Aorta (tissue), 5 donors: Measurements from ENCODE around the gene ADAMTS3. TPM values are rescaled to one million over a fixed set of nuclear protein-coding genes. Genes with fewer than 3 reads are reported as not detected.

Experiments used
- ATAC-seq: fragments of 200-7000 bp; cut with Tn5 transposase; one replicate; pipeline ENCODE4 v1.9.1; 2022; ENCODE audit warnings: moderate library complexity; ENCODE audit not compliant: low FRiP score
- DNase-seq, 2 donors: peaks; one replicate each; pipeline ENCODE4 v3.0.0-alpha.2; 2020
- H3K27ac ChIP-seq, 2 donors: one replicate each; pipeline ENCODE4 v1.5.1; 2013; ENCODE audit warnings: low read length in 2 of 2, mild to moderate bottlenecking in 2 of 2, moderate library complexity in 2 of 2, control low read depth in 1 of 2, inconsistent platforms in 1 of 2, low read depth in 1 of 2
- H3K27me3 ChIP-seq, 2 donors: one replicate each; pipeline ENCODE4 v1.6.1; 2013; ENCODE audit warnings: control low read depth in 1 of 2, low read length in 1 of 2, mild to moderate bottlenecking in 1 of 2, moderate library complexity in 1 of 2; ENCODE audit not compliant: insufficient read depth in 2 of 2, control insufficient read depth in 1 of 2
- H3K36me3 ChIP-seq, 2 donors: one replicate each; pipeline ENCODE4 v1.6.1; 2013; ENCODE audit warnings: control low read depth in 1 of 2, low read length in 1 of 2, mild to moderate bottlenecking in 1 of 2; ENCODE audit not compliant: insufficient read depth in 2 of 2, control insufficient read depth in 1 of 2
- H3K4me1 ChIP-seq, 2 donors: one replicate each; pipeline ENCODE4 v1.6.1; 2013; ENCODE audit warnings: low read length in 2 of 2, control low read depth in 1 of 2, mild to moderate bottlenecking in 1 of 2, moderate library complexity in 1 of 2; ENCODE audit not compliant: insufficient read depth in 2 of 2, control insufficient read depth in 1 of 2
- H3K4me3 ChIP-seq, 2 donors: one replicate each; pipeline ENCODE4 v1.5.1; 2013; ENCODE audit warnings: low read length in 2 of 2, control low read depth in 1 of 2, mild to moderate bottlenecking in 1 of 2
- H3K9me3 ChIP-seq: one replicate; pipeline ENCODE4 v1.6.1; 2013; ENCODE audit warnings: mild to moderate bottlenecking, low read length; ENCODE audit not compliant: control insufficient read depth
- whole genome bisulfite sequencing, 2 donors: extraction: QIAGEN DNeasy Blood & Tissue Kit; methylation state at CpG; one replicate each; pipeline ENCODE4 v1.1.7; 2013; 5-methylcytosine and 5-hydroxymethylcytosine counted together
- intact Hi-C, 2 donors: fragments of 100-400 bp; cut with DNase I; formaldehyde crosslinking; loops; one replicate each; pipeline versions ENCODE4 v1.14.2 to v1.15.0; 2022
- polyA plus RNA-seq, 2 donors: library from polyadenylated mRNA; stranded (reverse); fragments of 200-250 nt; gene quantifications; one replicate each; pipeline ENCODE4 v1.2.3, GENCODE V29; 2013
- total RNA-seq, 2 donors: library from RNA; stranded (reverse); fragmentation: NEBNext Ultra II Directional; extraction: Animal tissue kit (Norgen Biotek cat#: 25700); gene quantifications; one replicate each; pipeline ENCODE4 v1.2.1, GENCODE V29; 2021
- donor health status: healthy with polysubstance abuse.
- donor health status: Bipolar disorder and iron deficiency.
- donor health status: DM: no; HTN: no; CAD: no.
- donor health status: DM: no; HTN: no; CAD: no.
- donor health status: DM: yes; HTN: yes; CAD: no.

ADAMTS3 gene
- total and polyA plus RNA-seq, 4 donors, result 0.25 to 5.9 (median 2.5) TPM

DNA sequence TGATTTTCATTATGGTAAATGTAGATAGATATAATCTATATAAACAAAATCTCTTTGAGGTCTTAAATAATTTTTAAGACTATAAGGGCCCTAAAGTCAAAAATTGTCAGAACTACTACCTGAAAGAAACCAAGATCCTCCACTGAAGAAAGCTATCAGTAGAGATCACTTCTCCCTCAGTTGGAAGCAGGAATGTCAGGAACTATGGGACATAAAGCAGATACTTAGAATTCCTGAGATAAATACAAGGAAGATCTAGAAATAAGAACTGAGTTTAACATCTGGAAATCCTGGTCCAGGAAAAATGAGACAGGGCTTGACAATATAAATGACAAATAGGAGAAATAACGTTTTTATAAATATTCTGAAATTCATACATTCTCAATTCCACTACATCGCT, 97.2 kb downstream of the ADAMTS3 start:
- WGBS, 2 donors, result 34 to 51% methylated on average over 2 of the region's 2 CpGs
- no peaks in the 10 kb centered on the region for H3K9me3 ChIP-seq
- intact Hi-C loops, result loop anchor here in 1 of 2 donors (2.0 kb wide), 1 partner anchor 149 kb away; no protein-coding TSS in a partner anchor

DNA sequence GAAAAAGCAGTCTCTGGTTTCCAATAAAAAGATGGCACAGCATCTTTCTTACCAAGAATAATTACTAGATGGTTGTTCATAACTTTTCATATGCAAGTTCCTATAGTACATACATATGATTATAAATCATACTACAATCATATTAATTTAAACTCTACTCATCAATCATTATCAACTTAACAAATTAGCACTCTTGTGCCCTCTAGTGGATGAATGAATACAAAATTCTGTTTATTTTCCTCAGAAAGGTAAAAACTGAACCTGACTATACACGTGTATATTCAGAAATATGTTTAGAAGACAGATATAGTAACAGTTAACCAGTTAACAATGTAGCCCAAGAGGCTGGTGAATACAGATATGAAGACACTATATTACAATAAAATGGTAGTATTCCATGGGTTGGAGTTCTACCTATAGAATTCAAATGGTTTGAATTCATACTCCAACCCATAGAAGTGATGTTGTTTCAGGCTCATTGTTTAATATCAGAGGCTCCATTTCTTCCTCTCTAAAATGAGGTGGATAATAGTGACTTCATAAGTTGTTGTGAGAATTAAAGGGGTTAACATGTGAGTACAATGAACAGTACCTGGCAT, 100.0 kb downstream of the ADAMTS3 start:
- Histone ChIP-seq H3K4me3 (no peak overlapping the region), H3K9me3 (no peaks in the 10 kb centered on the region), H3K4me1 (no peaks in the 10 kb centered on the region), H3K27ac (no peak overlapping the region), H3K27me3 (no peaks in the 10 kb centered on the region), H3K36me3 (no peaks in the 10 kb centered on the region)
- ATAC-seq (no peak), DNase-seq (no peak)
- intact Hi-C loops, result loop anchor here (5.0 kb wide), 2 partner anchors 58 to 142 kb away; no protein-coding TSS in a partner anchor
- 2 to 3% methylated on average over 1 of the region's 1 CpG for WGBS, 2 donors

More for the DNA sequence above, 97.2 kb downstream of the ADAMTS3 start:
- Histone ChIP-seq H3K27me3 (no peaks in the 10 kb centered on the region), H3K4me3 (no peak overlapping the region), H3K27ac (no peak overlapping the region), H3K4me1 (no peaks in the 10 kb centered on the region), H3K36me3 (no peaks in the 10 kb centered on the region)
- ATAC-seq, result no peak
- no peak for DNase-seq

DNA sequence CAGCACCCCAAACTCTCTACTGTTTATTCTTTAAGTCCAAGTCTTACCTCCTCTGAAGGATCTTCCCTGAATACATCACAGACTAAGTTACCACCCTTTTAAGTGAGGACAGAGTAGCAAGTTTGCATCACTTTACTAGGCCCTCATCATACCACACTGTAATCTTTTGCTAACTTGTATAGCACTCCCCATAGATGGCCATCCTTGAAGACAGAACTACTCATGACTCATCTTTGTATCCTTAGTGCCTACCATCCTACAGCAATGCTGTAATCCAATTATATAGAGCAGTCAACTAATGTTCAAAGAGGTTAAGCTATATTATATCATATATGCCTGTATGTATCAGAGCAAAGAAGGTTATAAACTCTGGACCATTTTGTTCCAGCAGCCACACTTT, 101.4 kb downstream of the ADAMTS3 start:
- no peaks in the 10 kb centered on the region for H3K9me3 ChIP-seq
- no peaks in the 10 kb centered on the region for H3K36me3 ChIP-seq
- DNase-seq (no peak), ATAC-seq (no peak)
- H3K4me3 ChIP-seq, result no peak overlapping the region
- intact Hi-C loops, result loop anchor here (5.0 kb wide), 2 partner anchors 60 to 140 kb away; no protein-coding TSS in a partner anchor
- H3K27ac ChIP-seq, result no peak overlapping the region
- H3K27me3 ChIP-seq, result no peaks in the 10 kb centered on the region
- no peaks in the 10 kb centered on the region for H3K4me1 ChIP-seq

DNA sequence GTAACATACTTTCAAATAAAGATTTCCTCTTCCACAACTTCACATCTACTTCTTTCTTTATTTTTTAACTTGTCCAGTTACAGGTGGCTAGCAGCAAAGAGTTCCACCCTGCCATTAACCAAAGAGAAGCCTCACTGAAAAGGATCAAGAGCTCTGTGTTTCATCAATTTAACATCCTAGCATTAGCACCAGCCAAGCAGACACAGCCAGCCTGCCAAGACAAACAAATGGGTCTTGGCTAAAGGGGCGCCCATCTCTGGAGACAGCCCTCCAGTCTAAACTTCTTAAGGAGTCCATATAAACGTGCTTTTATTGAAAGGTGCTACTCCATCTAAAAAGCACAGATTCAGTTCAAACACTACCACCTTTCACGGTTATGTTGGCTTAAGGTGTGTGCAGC, 105.3 kb downstream of the ADAMTS3 start:
- Histone ChIP-seq H3K36me3 (no peaks in the 10 kb centered on the region), H3K4me3 (no peak overlapping the region), H3K4me1 (no peaks in the 10 kb centered on the region), H3K9me3 (no peaks in the 10 kb centered on the region), H3K27me3 (no peaks in the 10 kb centered on the region), H3K27ac (no peak overlapping the region)
- 21 to 23% methylated on average over 3 of the region's 3 CpGs for WGBS, 2 donors
- no peak for ATAC-seq
- DNase-seq, result peak in 1 of 2 donors; percentile 36
- intact Hi-C loops, result no loop called here

DNA sequence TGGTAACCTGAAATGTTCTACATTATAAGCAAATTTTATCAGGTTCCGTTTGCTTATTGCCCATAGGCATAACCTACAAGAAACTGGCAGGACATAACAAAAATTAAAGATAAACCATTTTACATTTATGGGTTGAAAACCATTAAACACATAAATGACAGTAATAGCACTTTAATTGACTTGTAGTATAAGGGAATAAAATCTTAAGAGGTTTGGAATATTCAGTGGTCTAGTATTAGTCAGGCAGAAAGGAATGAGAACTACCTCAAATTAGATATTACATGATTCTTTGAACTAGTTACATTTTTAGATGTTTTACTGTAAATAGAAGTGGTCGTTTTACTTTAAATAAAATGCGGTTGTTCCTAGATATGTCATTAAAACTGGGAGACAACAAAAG, 111.9 kb downstream of the ADAMTS3 start:
- no peaks in the 10 kb centered on the region for H3K36me3 ChIP-seq
- DNase-seq, result no peak
- no peaks in the 10 kb centered on the region for H3K27me3 ChIP-seq
- H3K4me3 ChIP-seq, result no peak overlapping the region
- WGBS, 2 donors, result 48 to 53% methylated on average over 3 of the region's 3 CpGs
- no peaks in the 10 kb centered on the region for H3K9me3 ChIP-seq
- H3K27ac ChIP-seq, result no peak overlapping the region
- H3K4me1 ChIP-seq, result no peaks in the 10 kb centered on the region
- ATAC-seq, result no peak
- intact Hi-C loops, result no loop called here

DNA sequence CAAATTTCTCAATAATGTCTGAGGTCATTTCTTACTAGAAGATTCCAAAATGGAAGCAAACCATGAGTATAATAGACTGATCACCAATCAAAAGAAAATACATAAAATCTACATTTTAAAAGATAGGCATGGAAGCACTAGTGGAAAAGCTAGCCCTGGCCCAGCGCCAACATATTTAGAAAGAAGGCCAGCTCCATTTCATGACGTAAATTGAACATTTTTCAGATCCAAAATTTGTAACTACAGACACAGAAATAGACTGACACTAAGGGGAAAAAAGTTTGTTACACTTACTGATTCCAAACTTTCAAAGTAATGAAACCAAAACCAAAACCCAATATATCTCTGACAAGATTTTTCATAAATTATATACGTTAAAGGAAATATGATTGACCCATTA, 117.7 kb downstream of the ADAMTS3 start:
- H3K36me3 ChIP-seq, result no peaks in the 10 kb centered on the region
- 6 to 13% methylated on average over 3 of the region's 3 CpGs for WGBS, 2 donors
- intact Hi-C loops, result loop anchor here in 1 of 2 donors (5.0 kb wide), 1 partner anchor 139 kb away; no protein-coding TSS in a partner anchor
- ATAC-seq (no peak), DNase-seq (peak in 1 of 2 donors; percentile 43)
- H3K27me3 ChIP-seq, result no peaks in the 10 kb centered on the region
- H3K9me3 ChIP-seq, result no peaks in the 10 kb centered on the region
- peaks cover 1 to 3% of the 10 kb centered on the region in 2 donors for H3K4me1 ChIP-seq
- H3K27ac ChIP-seq, result no peak overlapping the region
- no peak overlapping the region for H3K4me3 ChIP-seq

DNA sequence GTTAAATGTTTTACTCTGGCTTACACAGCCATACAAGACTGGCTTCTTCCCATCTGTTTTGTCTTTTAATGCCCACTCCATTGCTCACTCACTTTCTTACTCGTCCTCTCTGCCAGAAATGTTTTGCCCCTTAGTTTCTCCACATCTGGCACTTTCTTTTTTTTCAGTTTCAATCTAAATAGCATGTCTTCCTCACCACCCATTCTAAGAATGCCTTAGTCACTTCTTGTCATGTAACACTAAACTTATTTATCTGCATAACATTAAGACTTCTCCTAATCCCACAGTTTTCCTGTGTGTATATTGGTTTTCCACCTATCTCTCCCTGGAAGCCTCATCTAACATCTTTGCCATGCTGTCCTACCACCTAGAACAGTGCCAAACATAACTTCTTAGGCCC, 119.3 kb downstream of the ADAMTS3 start:
- H3K9me3 ChIP-seq, result no peaks in the 10 kb centered on the region
- DNase-seq (no peak), ATAC-seq (no peak)
- no peaks in the 10 kb centered on the region for H3K36me3 ChIP-seq
- peaks cover 1 to 3% of the 10 kb centered on the region in 2 donors for H3K4me1 ChIP-seq
- no peak overlapping the region for H3K4me3 ChIP-seq
- WGBS, 2 donors, result 34 to 49% methylated on average over 1 of the region's 1 CpG
- H3K27ac ChIP-seq, result peak overlapping the region in 1 of 2 donors; percentile 28
- intact Hi-C loops, result loop anchor here in 1 of 2 donors (5.0 kb wide), 1 partner anchor 137 kb away; no protein-coding TSS in a partner anchor
- H3K27me3 ChIP-seq, result no peaks in the 10 kb centered on the region

DNA sequence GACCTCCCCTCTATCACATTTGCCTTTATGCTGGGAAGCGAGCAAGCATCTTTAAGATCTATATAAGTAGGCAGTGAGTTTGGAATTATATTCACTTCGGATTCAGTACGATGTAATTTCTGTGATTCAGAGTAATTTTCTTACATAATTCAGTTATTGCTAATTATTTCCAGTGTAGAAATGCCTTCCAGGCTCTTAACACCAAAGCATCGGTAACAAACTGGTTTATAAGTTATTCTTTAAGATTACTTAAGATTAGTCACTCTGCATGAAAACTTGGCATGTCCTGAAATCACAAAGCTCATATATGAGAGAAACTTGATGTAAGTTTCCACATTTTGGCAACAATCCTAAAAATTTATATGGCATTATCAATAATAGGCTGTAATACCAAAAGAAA, 120.8 kb downstream of the ADAMTS3 start:
- WGBS, 2 donors, result 56 to 71% methylated on average over 4 of the region's 4 CpGs
- no peaks in the 10 kb centered on the region for H3K36me3 ChIP-seq
- peaks cover 1 to 3% of the 10 kb centered on the region in 2 donors for H3K4me1 ChIP-seq
- DNase-seq (no peak), ATAC-seq (no peak)
- H3K4me3 ChIP-seq, result no peak overlapping the region
- no peaks in the 10 kb centered on the region for H3K9me3 ChIP-seq
- H3K27me3 ChIP-seq, result no peaks in the 10 kb centered on the region
- intact Hi-C loops, result no loop called here
- H3K27ac ChIP-seq, result no peak overlapping the region

DNA sequence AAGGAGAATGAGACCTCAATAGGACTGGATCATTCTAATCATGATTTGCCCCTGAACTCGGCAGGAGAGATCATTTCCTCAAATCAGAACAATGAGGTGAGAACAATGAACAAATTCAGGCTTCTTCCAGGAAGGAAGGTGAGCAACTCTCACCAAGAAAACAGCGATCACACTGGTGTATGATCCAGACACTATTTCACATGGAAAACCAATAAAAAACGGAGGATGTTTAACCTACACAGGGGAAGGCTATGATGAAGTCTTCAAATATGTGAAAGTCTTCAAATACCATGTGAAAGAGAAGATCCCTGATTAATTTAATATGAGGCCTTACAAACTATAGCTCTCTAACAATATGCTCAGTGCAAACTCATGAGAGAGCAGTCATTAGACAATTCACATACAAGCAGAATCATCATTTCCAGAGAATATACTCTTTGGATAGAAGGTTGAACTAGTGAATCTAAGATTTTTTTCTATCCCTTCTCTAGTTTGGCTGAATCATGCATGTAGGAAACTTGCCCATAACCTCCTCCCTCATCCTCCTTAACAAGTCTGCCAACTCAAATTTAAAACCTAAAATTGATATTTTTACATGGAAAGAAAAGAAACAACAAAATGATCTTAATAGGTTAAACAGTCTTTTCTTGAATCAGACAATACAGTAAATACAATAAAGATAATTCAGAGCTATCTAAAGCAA, 122.5 kb downstream of the ADAMTS3 start:
- no peaks in the 10 kb centered on the region for H3K36me3 ChIP-seq
- DNase-seq (no peak), ATAC-seq (no peak)
- no peak overlapping the region for H3K4me3 ChIP-seq
- 93 to 95% methylated on average over 3 of the region's 3 CpGs for WGBS, 2 donors
- no peaks in the 10 kb centered on the region for H3K9me3 ChIP-seq
- intact Hi-C loops, result no loop called here
- H3K27ac ChIP-seq, result no peak overlapping the region
- H3K27me3 ChIP-seq, result no peaks in the 10 kb centered on the region
- peaks cover 0 to 1% of the 10 kb centered on the region in 2 donors for H3K4me1 ChIP-seq
